SW480 (cell line): ENCODE measurements around the gene LMX1B.
A peak's percentile ranks its signal among the peaks of the same experiment; 100 is the strongest.
"Not testable (repeated sequence)": the region's sequence is repeated elsewhere in the genome, so short reads cannot be mapped to it uniquely, and the experiment has no call there.

Experiments used
- DNase-seq: peaks from one replicate; pipeline ENCODE4 v3.0.0-alpha.2; 2016; ENCODE audit warnings: low spot score

The LMX1B gene

GRCh38 chr9:126697330-126697729 lies 83.6 kb downstream of the LMX1B start:
- no peak for DNase-seq

- no peak for DNase-seq
Observed at GRCh38 chr9:126698251-126698650, 84.5 kb downstream of the LMX1B start.

GRCh38 chr9:126698756-126699155 lies 85.0 kb downstream of the LMX1B start:
- no peak for DNase-seq

- no peak for DNase-seq
Observed at GRCh38 chr9:126699401-126699881, 85.7 kb downstream of the LMX1B start.

- DNase-seq = no peak
Observed at GRCh38 chr9:126700296-126700695, 86.6 kb downstream of the LMX1B start.

GRCh38 chr9:126700903-126701812 lies 87.4 kb downstream of the LMX1B start:
- no peak for DNase-seq

- no peak for DNase-seq
Observed at GRCh38 chr9:126701813-126702140, 88.0 kb downstream of the LMX1B start.

- DNase-seq = no peak
Observed at GRCh38 chr9:126702151-126703001, 88.6 kb downstream of the LMX1B start.

GRCh38 chr9:126703002-126703865 lies 89.5 kb downstream of the LMX1B start:
- DNase-seq = no peak

GRCh38 chr9:126703866-126704156 lies 90.1 kb downstream of the LMX1B start:
- no peak for DNase-seq

- DNase-seq = peak; percentile 82
Observed at GRCh38 chr9:126704157-126704891, 90.6 kb downstream of the LMX1B start.

- peak; percentile 58 for DNase-seq
Observed at GRCh38 chr9:126704892-126705766, 91.4 kb downstream of the LMX1B start.

- peak; percentile 62 for DNase-seq
Observed at GRCh38 chr9:126705767-126706697, 92.3 kb downstream of the LMX1B start.

- DNase-seq = no peak
Observed at GRCh38 chr9:126706698-126707053, 92.9 kb downstream of the LMX1B start.

- no peak for DNase-seq
Observed at GRCh38 chr9:126707083-126707482, 93.4 kb downstream of the LMX1B start.

GRCh38 chr9:126707712-126708111 lies 94.0 kb downstream of the LMX1B start:
- not testable (repeated sequence) for DNase-seq

- DNase-seq = no peak
Observed at GRCh38 chr9:126708178-126708577, 94.5 kb downstream of the LMX1B start.

- no peak for DNase-seq
Observed at GRCh38 chr9:126709241-126709640, 95.5 kb downstream of the LMX1B start.

GRCh38 chr9:126715382-126715781 lies 101.7 kb downstream of the LMX1B start:
- no peak for DNase-seq
